Stimulated activated CD8-positive, alpha-beta memory T cell treated with anti-CD3 and anti-CD28 coated beads, Interleukin-4, amount 100 ng/mL, for 24 hours (primary cell): ENCODE measurements around the gene DLK2.
"Not testable (repeated sequence)": the region's sequence is repeated elsewhere in the genome, so short reads cannot be mapped to it uniquely, and the experiment has no call there.

ENCODE experiments used
- DNase-seq: peaks from one replicate; pipeline ENCODE4 v3.0.0-alpha.2; 2020; ENCODE audit warnings: low read depth

Gene DLK2

DNA sequence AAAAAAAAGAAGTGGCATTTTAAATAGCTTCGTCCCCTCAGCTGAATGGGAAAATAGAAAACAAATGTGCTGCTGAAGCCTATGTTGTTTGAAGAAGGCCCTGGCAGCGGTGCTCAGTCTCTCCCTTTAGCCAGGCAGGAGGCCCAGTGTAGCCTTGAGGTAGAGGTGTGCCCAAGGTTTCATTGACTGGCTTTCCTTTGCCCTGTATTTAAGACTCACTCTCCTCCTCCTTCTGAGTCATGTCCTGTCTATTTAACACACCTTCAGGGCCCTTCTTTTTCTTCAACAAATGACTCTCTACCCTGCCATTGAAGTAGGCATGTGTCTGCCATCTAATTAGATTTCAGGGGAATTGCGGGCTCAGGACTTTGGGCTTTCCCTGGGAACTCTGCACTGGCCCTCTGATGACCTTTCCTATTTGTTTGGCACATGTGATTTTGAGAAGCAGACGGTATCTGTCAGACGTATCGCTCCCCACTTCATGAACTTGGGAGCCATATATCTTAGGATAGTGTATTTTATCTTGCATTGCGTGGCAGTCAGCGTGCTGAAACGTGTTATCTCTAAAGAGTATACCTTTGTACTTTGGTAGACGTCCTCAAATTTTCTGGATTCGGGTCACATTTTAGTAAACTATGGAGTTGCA is 26.4 kb upstream of the DLK2 start:
- no peak for DNase-seq

GRCh38 chr6:43481075-43481474 is 25.7 kb upstream of the DLK2 start:
- no peak for DNase-seq

GRCh38 chr6:43478008-43478372 is 22.6 kb upstream of the DLK2 start:
- DNase-seq: no peak

DNA sequence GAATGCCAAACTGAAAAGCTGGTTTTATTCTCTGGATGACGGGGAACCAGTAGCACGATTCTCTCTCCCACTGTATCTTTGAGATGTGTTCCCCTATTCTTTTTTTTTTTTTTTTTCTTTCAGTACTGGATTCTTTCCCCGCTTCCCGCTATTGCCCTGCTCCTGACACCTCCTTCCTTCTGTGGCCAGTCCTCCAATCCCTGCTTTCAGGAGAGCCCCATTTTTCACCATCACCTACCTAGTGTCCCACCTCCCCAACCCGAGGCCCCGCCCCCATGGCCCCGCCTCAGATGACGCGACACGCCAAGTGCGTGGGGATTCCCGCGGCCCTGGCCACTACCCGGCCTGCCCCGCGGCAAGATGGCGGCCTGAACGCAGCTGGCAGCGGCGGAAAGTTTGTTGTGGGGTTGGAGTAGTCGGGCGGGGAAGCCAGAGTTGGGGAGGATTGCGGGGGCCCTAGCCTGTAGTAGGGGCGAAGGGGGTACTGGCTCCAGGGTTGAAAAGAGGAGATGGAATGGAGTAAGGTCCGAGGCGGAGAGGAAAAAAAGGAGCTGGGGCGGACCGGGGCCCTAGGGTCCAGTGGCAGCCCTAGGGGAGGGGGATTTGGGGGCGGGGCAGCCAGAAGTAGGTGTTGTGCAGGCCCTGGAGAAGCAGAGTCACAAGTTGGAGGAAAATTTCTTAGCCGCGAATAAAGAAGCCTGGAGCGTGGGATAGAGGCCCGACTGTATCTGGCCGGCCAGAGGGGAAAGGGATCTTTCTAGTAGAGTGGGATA is 22.1 kb upstream of the DLK2 start, which contains the start of gene TJAP1:
Gene TJAP1 (plus strand): TSS at position 336 of the 773 bp plus-strand sequence. CDS start 21,432 bp downstream, outside the sequence.
- DNase-seq: peak; percentile 97

GRCh38 chr6:43476746-43477145 is 21.4 kb upstream of the DLK2 start:
- no peak for DNase-seq

- no peak for DNase-seq
Measured at GRCh38 chr6:43475516-43475915, 20.2 kb upstream of the DLK2 start.

- DNase-seq: no peak
Measured at GRCh38 chr6:43472515-43472914, 17.2 kb upstream of the DLK2 start.

- DNase-seq: no peak
Measured at GRCh38 chr6:43471399-43471798, 16.1 kb upstream of the DLK2 start.

- DNase-seq: no peak
Measured at GRCh38 chr6:43469947-43470346, 14.6 kb upstream of the DLK2 start.

GRCh38 chr6:43468748-43469681 is 13.7 kb upstream of the DLK2 start:
- DNase-seq: no peak

- DNase-seq: no peak
Measured at GRCh38 chr6:43468240-43468639, 12.9 kb upstream of the DLK2 start.

GRCh38 chr6:43467752-43468151 is 12.4 kb upstream of the DLK2 start:
- DNase-seq: no peak

DNA sequence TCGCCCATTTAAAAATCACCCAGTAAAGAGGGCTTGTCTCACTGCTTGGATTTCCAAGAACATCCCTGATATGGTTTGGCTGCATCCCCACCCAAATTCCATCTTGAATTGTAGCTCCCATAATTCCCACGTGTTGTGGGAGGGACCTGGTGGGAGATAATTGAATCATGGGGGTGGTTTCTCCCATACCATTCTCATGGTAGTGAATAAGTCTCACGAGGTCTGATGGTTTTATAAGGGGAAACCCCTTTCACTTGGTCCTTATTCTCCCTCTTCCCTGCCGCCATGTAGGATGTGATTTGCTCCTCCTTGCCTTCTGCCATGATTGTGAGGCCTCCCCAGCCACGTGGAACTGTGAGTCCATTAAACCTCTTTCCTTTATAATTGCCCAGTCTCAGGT is 11.9 kb upstream of the DLK2 start:
- DNase-seq: not testable (repeated sequence)

- no peak for DNase-seq
Measured at GRCh38 chr6:43465948-43466347, 10.6 kb upstream of the DLK2 start.

GRCh38 chr6:43464337-43464736 is 9.0 kb upstream of the DLK2 start:
- no peak for DNase-seq

GRCh38 chr6:43461936-43462335 is 6.6 kb upstream of the DLK2 start:
- DNase-seq: no peak

- DNase-seq: no peak
Measured at GRCh38 chr6:43460032-43460431, 4.7 kb upstream of the DLK2 start.

DNA sequence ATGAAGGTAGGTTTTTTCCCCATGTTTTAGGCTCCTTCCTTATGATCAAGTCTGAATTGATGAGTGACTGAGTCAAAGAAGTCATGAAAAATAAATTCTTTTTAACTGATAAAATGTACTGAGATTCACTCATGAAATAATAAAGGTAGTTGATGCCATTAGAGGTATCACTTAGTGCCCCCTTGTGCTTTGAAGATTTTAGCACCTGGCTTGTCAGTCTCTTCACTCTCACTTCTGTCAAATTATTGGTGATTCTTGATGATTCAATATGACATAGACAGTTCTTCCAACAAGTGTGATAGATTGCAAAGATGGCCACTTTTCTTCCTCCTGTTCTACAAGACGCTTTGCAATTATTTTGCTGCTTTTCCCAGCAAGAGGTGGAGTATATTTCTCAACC is 4.2 kb upstream of the DLK2 start:
- DNase-seq: no peak

- DNase-seq: not testable (repeated sequence)
Measured at GRCh38 chr6:43458154-43458553, 2.8 kb upstream of the DLK2 start.

GRCh38 chr6:43457643-43458042 is 2.3 kb upstream of the DLK2 start:
- DNase-seq: no peak

- peak; percentile 61 for DNase-seq
Measured at GRCh38 chr6:43454696-43455530, 435 bp downstream of the DLK2 start.

DNA sequence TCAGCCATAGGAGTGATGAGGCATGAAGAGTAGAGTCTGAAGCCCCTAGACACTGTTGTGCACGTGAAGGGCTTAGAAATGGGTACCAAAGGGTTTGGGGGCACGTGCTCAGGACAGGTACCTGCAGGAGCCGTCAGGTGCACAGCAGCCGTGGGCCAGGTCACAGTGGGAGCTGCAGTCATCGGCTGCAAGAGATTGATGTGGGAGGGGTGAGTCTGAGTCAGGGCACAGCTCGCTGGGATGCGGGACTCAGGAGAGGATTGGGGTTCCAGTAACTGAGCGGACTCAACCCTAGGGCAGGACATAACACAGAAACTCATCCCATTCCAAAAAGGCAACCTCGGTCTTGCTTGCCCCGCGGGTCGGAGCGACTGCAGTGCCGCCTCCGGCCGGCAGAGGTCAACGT is 1.1 kb downstream of the DLK2 start:
- no peak for DNase-seq
